WTC11 (cell line): ENCODE measurements around the gene CNTNAP2. TPM values are rescaled to one million over a fixed set of nuclear protein-coding genes. Genes with fewer than 3 reads are reported as not detected.

Experiments
- ATAC-seq: fragments of 200-7000 bp; cut with Tn5 transposase; 2 replicates; pipeline ENCODE4 v1.10.0; 2021; ENCODE audit warnings: mild to moderate bottlenecking, moderate library complexity
- CTCF ChIA-PET: fragments of 300-600 bp; sonication (Branson Sonifier 250); formaldehyde crosslinking; loops from one replicate; lab custom pipeline; 2021; ENCODE audit warnings: antibody characterized with exemption; lab: Charles Lee
- POLR2A ChIA-PET: fragments of 350-600 bp; sonication (Branson Sonifier 250); formaldehyde crosslinking; loops from one replicate; lab custom pipeline; 2021; ENCODE audit warnings: antibody characterized with exemption; lab: Charles Lee
- DNase-seq: peaks from one replicate; pipeline ENCODE4 v3.0.0; 2021; ENCODE audit warnings: low spot score
- H3K27ac Mint-ChIP-seq: 2 replicates; pipeline ENCODE4 v1.8.0; 2021; ENCODE audit warnings: mixed read lengths
- H3K27me3 Mint-ChIP-seq: 2 replicates; pipeline ENCODE4 v1.8.0; 2021; ENCODE audit warnings: low read depth, mild to moderate bottlenecking, moderate library complexity, mixed read lengths
- H3K36me3 Mint-ChIP-seq: 2 replicates; pipeline ENCODE4 v1.8.0; 2021; ENCODE audit warnings: mixed read lengths
- H3K4me1 Mint-ChIP-seq: 2 replicates; pipeline ENCODE4 v1.8.0; 2022; ENCODE audit warnings: mixed read lengths
- H3K4me3 Mint-ChIP-seq: 2 replicates; pipeline ENCODE4 v1.8.0; 2021; ENCODE audit warnings: mild to moderate bottlenecking, moderate library complexity, mixed read lengths
- H3K9me3 Mint-ChIP-seq: 2 replicates; pipeline ENCODE4 v1.8.0; 2021; ENCODE audit warnings: mixed read lengths
- ATF1 ChIP-seq: sonication (generic); formaldehyde crosslinking; IDR thresholded peaks from 2 replicates; pipeline ENCODE4 v1.8.1; 2023; ENCODE audit warnings: mild to moderate bottlenecking, moderate library complexity, missing genetic modification reagents
- ATF2 ChIP-seq: sonication (generic); formaldehyde crosslinking; IDR thresholded peaks from 2 replicates; pipeline ENCODE4 v1.8.1; 2022; ENCODE audit warnings: low read depth, missing genetic modification reagents, borderline replicate concordance
- ATF3 ChIP-seq: sonication (generic); formaldehyde crosslinking; conservative IDR thresholded peaks from 2 replicates; pipeline ENCODE4 v1.8.1; 2022; ENCODE audit warnings: mild to moderate bottlenecking, missing genetic modification reagents
- CBFB ChIP-seq: sonication (generic); formaldehyde crosslinking; IDR thresholded peaks from 2 replicates; pipeline ENCODE4 v1.8.1; 2022; ENCODE audit warnings: mild to moderate bottlenecking, low read depth, missing genetic modification reagents
- CREB1 ChIP-seq: sonication (generic); formaldehyde crosslinking; IDR thresholded peaks from 2 replicates; pipeline ENCODE4 v1.8.0; 2023; ENCODE audit warnings: mild to moderate bottlenecking, missing genetic modification reagents
- CTCF ChIP-seq: fragments of 200-600 bp; IDR thresholded peaks from 2 replicates; pipeline ENCODE4 v1.8.0; 2022; ENCODE audit warnings: antibody characterized with exemption
- EMX1 ChIP-seq: fragments of 250-450 bp; sonication (Bioruptor Pico); IDR thresholded peaks from 2 replicates; pipeline ENCODE4 v1.8.0; 2021; ENCODE audit warnings: mild to moderate bottlenecking
- FOXP1 ChIP-seq: sonication (generic); formaldehyde crosslinking; IDR thresholded peaks from 2 replicates; pipeline ENCODE4 v1.8.0; 2022; ENCODE audit warnings: missing genetic modification reagents, mild to moderate bottlenecking, moderate library complexity, borderline replicate concordance
- KAT7 ChIP-seq: sonication (generic); formaldehyde crosslinking; IDR thresholded peaks from 2 replicates; pipeline ENCODE4 v1.8.1; 2023; ENCODE audit warnings: missing genetic modification reagents, mild to moderate bottlenecking, borderline replicate concordance
- MXD4 ChIP-seq: fragments of 250-450 bp; sonication (Bioruptor Pico); IDR thresholded peaks from 2 replicates; pipeline ENCODE4 v1.8.0; 2021; ENCODE audit warnings: mild to moderate bottlenecking, moderate library complexity, borderline replicate concordance
- MYBL2 ChIP-seq: sonication (generic); formaldehyde crosslinking; IDR thresholded peaks from 2 replicates; pipeline ENCODE4 v1.8.1; 2023; ENCODE audit warnings: mild to moderate bottlenecking, moderate library complexity, missing genetic modification reagents
- NFYB ChIP-seq: sonication (generic); formaldehyde crosslinking; conservative IDR thresholded peaks from 2 replicates; pipeline ENCODE4 v1.8.0; 2022; ENCODE audit warnings: low read depth, missing genetic modification reagents
- PRDM15 ChIP-seq: sonication (generic); formaldehyde crosslinking; IDR thresholded peaks from 2 replicates; pipeline ENCODE4 v1.8.0; 2022; ENCODE audit warnings: missing genetic modification reagents
- RELA ChIP-seq: sonication (generic); formaldehyde crosslinking; IDR thresholded peaks from 2 replicates; pipeline ENCODE4 v1.8.1; 2022; ENCODE audit warnings: missing genetic modification reagents, mild to moderate bottlenecking, borderline replicate concordance
- ZBTB43 ChIP-seq: sonication (generic); formaldehyde crosslinking; IDR thresholded peaks from 2 replicates; pipeline ENCODE4 v1.8.1; 2023; ENCODE audit warnings: mild to moderate bottlenecking, missing genetic modification reagents
- ZNF396 ChIP-seq: fragments of 250-450 bp; sonication (Bioruptor Pico); IDR thresholded peaks from 2 replicates; pipeline ENCODE4 v1.8.0; 2021; ENCODE audit warnings: mild to moderate bottlenecking, moderate library complexity, borderline replicate concordance
- ZNF416 ChIP-seq: fragments of 250-450 bp; sonication (Bioruptor Pico); IDR thresholded peaks from 2 replicates; pipeline ENCODE4 v1.9.0; 2021; ENCODE audit warnings: mild to moderate bottlenecking, inconsistent platforms
- total RNA-seq: library from RNA; stranded (reverse); gene quantifications from 3 replicates; pipeline ENCODE4 v1.2.3, GENCODE V29; 2021
- TF ChIP-seq, protein P1 (sequence below): fragments of 250-450 bp; sonication (Bioruptor Pico); conservative IDR thresholded peaks from 2 replicates; pipeline ENCODE4 v1.9.0; 2021; ENCODE audit warnings: mild to moderate bottlenecking
- TF ChIP-seq, protein P2 (sequence below): sonication (generic); formaldehyde crosslinking; IDR thresholded peaks from 2 replicates; pipeline ENCODE4 v1.8.0; 2023; ENCODE audit warnings: missing genetic modification reagents, mild to moderate bottlenecking, borderline replicate concordance

The CNTNAP2 gene
- total RNA-seq, 1 experiment from 2014 or later, result 63.8 TPM

GRCh38 chr7:146314962-146315361 is 198.4 kb downstream of the CNTNAP2 start:
- POLR2A ChIA-PET, result no interaction called here
- no peak overlapping the region for H3K4me3 Mint-ChIP-seq
- peaks cover 5% of the 10 kb centered on the region for H3K9me3 Mint-ChIP-seq
- ATAC-seq (peak; percentile 59), DNase-seq (no peak)
- CTCF ChIA-PET, result no interaction called here
- H3K36me3 Mint-ChIP-seq, result no peaks in the 10 kb centered on the region
- H3K4me1 Mint-ChIP-seq, result peaks cover 13% of the 10 kb centered on the region
- TF ChIP-seq ATF2 (CRISPR knock-in tag) (no peak), ATF1 (CRISPR knock-in tag) (no peak), ZNF396 (no peak), MYBL2 (CRISPR knock-in tag) (no peak), ZBTB43 (CRISPR knock-in tag) (no peak), ZNF416 (no peak), PRDM15 (CRISPR knock-in tag) (no peak), CTCF (no peak), RELA (CRISPR knock-in tag) (no peak), ATF3 (no peak), CBFB (CRISPR knock-in tag) (no peak), MXD4 (CRISPR knock-in tag) (no peak), KAT7 (no peak), EMX1 (CRISPR knock-in tag) (no peak), NFYB (CRISPR knock-in tag) (no peak), CREB1 (CRISPR knock-in tag) (no peak), FOXP1 (CRISPR knock-in tag) (no peak)
- TF ChIP-seq, protein P1, sequence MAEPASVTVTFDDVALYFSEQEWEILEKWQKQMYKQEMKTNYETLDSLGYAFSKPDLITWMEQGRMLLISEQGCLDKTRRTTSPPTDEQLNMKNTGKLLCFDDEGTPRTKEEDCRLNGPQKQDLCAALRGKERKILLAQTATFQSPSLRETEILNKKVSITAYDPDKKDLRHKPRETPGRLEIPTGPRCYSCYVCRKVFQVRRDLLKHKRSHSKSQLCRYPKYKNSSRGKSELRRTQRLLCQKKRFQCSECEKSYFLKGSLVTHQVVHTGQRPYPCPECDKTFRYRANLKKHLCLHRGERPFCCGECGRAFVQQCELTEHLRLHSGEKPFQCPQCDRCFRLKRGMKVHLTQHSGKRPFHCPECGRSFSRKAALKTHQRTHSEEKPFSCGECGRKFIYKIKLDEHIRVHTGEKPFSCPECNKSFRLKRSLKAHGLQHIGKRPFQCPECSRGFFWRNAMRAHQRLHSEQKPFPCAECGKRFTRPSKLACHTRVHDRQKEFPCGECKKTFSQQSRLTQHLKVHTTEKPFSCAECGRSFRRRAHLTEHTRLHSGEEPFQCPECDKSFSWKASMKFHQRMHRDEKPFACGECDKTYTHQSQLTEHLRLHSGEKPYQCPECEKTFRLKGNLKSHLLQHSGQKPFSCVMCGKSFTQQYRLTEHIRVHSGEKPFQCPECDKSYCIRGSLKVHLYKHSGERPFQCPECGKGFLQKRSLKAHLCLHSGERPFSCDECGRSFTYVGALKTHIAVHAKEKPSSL (CRISPR knock-in tag), result no peak
- TF ChIP-seq, protein P2, sequence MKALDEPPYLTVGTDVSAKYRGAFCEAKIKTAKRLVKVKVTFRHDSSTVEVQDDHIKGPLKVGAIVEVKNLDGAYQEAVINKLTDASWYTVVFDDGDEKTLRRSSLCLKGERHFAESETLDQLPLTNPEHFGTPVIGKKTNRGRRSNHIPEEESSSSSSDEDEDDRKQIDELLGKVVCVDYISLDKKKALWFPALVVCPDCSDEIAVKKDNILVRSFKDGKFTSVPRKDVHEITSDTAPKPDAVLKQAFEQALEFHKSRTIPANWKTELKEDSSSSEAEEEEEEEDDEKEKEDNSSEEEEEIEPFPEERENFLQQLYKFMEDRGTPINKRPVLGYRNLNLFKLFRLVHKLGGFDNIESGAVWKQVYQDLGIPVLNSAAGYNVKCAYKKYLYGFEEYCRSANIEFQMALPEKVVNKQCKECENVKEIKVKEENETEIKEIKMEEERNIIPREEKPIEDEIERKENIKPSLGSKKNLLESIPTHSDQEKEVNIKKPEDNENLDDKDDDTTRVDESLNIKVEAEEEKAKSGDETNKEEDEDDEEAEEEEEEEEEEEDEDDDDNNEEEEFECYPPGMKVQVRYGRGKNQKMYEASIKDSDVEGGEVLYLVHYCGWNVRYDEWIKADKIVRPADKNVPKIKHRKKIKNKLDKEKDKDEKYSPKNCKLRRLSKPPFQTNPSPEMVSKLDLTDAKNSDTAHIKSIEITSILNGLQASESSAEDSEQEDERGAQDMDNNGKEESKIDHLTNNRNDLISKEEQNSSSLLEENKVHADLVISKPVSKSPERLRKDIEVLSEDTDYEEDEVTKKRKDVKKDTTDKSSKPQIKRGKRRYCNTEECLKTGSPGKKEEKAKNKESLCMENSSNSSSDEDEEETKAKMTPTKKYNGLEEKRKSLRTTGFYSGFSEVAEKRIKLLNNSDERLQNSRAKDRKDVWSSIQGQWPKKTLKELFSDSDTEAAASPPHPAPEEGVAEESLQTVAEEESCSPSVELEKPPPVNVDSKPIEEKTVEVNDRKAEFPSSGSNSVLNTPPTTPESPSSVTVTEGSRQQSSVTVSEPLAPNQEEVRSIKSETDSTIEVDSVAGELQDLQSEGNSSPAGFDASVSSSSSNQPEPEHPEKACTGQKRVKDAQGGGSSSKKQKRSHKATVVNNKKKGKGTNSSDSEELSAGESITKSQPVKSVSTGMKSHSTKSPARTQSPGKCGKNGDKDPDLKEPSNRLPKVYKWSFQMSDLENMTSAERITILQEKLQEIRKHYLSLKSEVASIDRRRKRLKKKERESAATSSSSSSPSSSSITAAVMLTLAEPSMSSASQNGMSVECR (CRISPR knock-in tag), result no peak
- H3K27ac Mint-ChIP-seq, result no peak overlapping the region
- H3K27me3 Mint-ChIP-seq, result no peaks in the 10 kb centered on the region
